Panc1 (cell line): Measurements from ENCODE around the gene MYPN.

Source experiments
- POLR2AphosphoS5 ChIP-seq: IDR thresholded peaks from 2 replicates; pipeline ENCODE4 v1.6.1; 2012; ENCODE audit warnings: mild to moderate bottlenecking, low read depth, low read length, moderate library complexity
- TF ChIP-seq, protein P1 (sequence below): fragments of 450-650 bp; IDR thresholded peaks from 2 replicates; pipeline ENCODE4 v1.5.1; 2017; ENCODE audit warnings: mild to moderate bottlenecking

GRCh38 chr10:68092512-68092911, 16.8 kb upstream of the MYPN start:
- TF ChIP-seq, protein P1, sequence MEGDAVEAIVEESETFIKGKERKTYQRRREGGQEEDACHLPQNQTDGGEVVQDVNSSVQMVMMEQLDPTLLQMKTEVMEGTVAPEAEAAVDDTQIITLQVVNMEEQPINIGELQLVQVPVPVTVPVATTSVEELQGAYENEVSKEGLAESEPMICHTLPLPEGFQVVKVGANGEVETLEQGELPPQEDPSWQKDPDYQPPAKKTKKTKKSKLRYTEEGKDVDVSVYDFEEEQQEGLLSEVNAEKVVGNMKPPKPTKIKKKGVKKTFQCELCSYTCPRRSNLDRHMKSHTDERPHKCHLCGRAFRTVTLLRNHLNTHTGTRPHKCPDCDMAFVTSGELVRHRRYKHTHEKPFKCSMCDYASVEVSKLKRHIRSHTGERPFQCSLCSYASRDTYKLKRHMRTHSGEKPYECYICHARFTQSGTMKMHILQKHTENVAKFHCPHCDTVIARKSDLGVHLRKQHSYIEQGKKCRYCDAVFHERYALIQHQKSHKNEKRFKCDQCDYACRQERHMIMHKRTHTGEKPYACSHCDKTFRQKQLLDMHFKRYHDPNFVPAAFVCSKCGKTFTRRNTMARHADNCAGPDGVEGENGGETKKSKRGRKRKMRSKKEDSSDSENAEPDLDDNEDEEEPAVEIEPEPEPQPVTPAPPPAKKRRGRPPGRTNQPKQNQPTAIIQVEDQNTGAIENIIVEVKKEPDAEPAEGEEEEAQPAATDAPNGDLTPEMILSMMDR: no peak
- TF ChIP-seq POLR2AphosphoS5: no peak
